NCI-H460 (cell line): ENCODE measurements around the gene AFG3L2. TPM values are rescaled to one million over a fixed set of nuclear protein-coding genes. Genes with fewer than 3 reads are reported as not detected.
"Not testable (repeated sequence)": the region's sequence is repeated elsewhere in the genome, so short reads cannot be mapped to it uniquely, and the experiment has no call there.

Experiments
- DNase-seq: peaks from one replicate; pipeline ENCODE4 v3.0.0-alpha.2; 2016; ENCODE audit warnings: low read depth; ENCODE audit errors: extremely low read depth
- total RNA-seq: library from RNA; depleted of rRNA; stranded (reverse); fragments of >200 nt; shearing (Covaris generic); gene quantifications from 2 replicates; pipeline ENCODE4 v1.2.3, GENCODE V29; 2014

AFG3L2 gene
- total RNA-seq, 1 experiment from 2014 or later: 57.5 TPM

DNA sequence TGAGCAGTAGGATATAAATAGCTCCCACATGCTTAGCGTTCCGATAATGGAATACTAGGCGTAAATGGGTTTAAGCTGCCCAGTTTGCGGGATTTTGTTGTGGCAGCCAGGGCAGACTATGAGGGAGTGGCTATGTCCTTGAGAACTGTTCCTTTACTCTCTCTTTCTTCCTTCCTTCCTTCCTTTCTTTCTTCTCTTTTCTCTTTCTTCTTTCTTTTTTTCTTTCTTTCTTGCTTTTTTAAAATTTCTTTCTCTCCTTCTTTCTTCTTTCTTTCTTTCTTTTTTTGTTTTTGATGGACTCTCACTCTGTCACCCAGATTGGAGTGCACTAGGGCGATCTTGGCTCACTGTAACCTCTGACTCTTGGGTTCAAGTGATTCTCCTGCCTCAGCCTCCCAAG, 21.6 kb upstream of the AFG3L2 start:
- no peak for DNase-seq

GRCh38 chr18:12397793-12398192, 20.8 kb upstream of the AFG3L2 start:
- DNase-seq: no peak

DNA sequence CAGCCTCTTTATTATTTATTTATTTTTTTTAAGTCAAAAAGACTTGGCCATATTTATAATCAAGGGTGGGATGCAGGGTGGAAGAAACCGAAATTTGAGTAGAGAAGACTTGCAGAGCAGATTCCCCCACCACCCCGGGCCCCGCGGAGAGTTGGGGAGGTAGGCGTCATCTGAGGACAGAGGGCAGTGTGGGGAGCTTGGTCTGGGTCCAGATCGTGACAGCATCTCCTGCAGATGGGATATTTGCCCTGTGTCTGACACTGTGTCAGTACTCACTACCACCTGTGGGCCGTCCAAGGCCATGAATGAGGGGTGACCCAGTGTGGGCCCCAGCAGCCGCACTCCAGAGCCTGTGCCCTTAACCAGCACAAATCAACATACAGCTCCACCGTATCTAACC, 20.2 kb upstream of the AFG3L2 start:
- DNase-seq: no peak

GRCh38 chr18:12394428-12394827, 17.4 kb upstream of the AFG3L2 start:
- DNase-seq: no peak

DNA sequence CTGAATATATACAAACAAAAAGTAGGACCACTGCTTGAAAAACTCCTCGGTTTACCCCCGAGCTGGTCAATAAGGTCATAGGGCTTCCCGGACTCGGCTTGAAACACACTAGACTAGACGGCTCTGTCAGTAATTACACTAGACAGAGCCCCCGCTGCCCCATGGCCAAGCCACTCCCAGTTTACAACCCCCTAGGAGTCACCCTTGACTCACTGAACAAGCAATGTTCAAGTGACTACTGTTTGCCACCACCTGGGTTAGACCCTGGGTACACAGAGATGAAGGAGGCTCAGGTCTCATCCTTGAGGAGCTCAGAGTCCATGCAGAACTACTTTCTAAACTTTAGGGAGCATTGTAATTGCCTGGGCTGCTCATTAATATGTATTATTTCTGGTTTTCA, 17.0 kb upstream of the AFG3L2 start:
- DNase-seq: no peak

DNA sequence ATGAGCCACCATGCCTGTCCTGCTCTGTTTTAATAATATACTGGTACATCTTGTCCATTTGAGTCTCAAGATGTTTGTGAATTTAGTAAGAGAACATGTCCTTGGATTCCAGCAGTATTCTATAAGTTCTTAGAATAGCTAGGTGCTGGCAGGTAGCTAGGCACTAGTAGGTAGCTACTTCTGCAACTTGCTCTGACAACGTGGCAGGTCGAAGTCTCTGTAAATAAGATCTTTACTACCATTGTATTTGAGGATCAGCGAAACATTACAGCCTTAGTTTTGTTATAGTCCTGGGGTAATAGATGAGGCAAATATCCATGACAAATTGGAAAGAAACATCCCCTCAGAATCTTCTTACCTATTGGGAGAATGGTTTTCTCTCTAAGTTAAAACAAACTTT, 16.5 kb upstream of the AFG3L2 start:
- no peak for DNase-seq

DNA sequence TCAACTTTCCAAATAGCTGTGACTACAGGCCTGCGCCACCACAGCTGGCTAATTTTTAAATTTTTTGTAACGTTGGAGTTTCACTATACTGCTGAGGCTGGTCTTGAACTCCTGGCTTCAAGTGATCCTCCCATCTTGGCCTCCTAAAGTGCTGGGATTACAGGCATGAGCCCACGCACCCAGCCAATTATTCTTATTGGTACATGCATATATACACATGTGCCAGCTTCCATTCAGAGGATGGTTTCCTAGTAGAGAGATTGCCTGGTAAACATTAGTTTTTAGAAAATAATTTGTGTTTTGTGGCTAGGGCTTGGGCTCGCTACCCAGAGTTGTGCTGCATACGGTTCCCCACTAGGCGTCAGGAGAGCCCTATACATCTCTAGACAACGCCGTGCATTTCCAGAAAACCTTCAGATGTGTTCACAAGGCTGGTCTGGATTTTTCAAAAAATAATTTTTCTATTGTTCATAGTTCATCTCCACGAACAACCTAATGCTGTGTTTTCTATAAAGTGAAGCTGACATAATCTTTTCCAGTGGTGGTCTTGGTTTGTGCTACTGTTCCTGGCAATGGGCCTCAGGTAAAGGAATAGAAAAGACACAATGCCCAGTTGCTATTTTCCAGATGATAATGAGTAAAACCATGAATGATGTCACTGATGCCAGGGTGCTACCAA, 14.6 kb upstream of the AFG3L2 start:
- peak; percentile 62 for DNase-seq

GRCh38 chr18:12388442-12388841, 11.4 kb upstream of the AFG3L2 start:
- no peak for DNase-seq

GRCh38 chr18:12384261-12384660, 7.2 kb upstream of the AFG3L2 start:
- DNase-seq: no peak

DNA sequence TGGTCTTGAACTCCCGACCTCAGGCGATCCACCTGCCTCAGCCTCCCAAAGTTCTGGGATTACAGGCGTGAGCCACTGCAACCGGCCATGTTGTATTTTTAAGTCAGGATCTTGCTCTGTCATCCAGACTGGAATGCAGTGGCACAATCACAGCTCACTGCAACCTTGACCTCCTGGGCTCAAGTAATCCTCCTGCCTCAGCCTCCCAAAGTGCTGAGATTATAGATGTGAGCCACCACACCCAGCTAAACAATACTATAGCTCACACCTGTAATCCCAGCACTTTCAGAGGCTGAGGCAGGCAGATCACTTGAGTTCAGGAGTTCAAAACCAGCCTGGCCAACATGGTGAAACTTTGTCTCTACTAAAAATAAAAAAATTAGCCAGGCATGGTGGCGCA, 6.7 kb upstream of the AFG3L2 start:
- not testable (repeated sequence) for DNase-seq

DNA sequence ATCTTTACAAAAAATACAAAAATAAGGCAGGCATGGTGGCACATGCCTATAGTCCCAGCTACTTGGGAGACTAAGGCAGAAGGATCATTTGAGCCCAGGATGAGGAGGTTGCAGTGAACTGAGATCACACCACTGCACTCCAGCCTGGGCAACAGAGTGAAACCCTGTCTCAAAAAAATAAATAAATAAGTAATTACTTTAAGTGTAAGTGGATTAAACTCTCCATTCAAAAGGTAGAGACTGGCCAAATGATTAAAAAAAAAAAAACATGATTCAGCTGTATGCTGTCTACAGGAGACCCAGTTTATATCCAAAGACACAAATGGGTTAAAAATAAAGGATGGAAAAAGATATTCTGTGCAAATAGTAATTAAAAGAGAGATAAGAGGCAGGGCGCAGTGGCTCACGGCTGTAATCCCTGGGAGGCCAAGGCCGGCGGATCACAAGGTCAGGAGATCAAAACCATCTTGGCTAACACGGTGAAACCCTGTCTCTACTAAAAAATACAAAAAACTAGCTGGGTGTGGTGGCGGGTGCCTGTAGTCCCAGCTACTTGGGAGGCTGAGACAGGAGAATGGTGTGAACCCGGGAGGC, 5.3 kb upstream of the AFG3L2 start:
- not testable (repeated sequence) for DNase-seq

DNA sequence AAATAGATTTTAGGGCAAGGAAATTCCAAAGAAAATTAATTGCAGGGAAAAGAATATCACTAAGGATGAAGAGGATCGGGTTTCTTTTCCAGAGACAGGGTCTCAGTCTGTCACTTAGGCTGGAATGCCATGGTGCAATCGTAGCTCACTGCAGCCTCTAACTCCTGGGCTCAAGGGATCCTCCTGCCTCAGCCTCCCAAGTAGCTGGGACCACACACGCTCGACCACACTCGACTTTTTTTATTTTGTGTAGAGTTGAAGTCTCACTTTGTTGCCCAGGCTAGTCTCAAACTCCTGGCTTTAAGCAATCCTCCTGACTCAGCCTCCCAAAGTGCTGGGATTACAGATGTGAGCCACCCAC, 1.2 kb upstream of the AFG3L2 start:
- not testable (repeated sequence) for DNase-seq

GRCh38 chr18:12377556-12378197, 650 bp upstream of the AFG3L2 start:
- no peak for DNase-seq

- DNase-seq: no peak
These were observed 833 bp downstream of the AFG3L2 start for GRCh38 chr18:12376034-12376753.

GRCh38 chr18:12374401-12374800, 2.6 kb downstream of the AFG3L2 start:
- no peak for DNase-seq

GRCh38 chr18:12373771-12374116, 3.3 kb downstream of the AFG3L2 start:
- DNase-seq: no peak

DNA sequence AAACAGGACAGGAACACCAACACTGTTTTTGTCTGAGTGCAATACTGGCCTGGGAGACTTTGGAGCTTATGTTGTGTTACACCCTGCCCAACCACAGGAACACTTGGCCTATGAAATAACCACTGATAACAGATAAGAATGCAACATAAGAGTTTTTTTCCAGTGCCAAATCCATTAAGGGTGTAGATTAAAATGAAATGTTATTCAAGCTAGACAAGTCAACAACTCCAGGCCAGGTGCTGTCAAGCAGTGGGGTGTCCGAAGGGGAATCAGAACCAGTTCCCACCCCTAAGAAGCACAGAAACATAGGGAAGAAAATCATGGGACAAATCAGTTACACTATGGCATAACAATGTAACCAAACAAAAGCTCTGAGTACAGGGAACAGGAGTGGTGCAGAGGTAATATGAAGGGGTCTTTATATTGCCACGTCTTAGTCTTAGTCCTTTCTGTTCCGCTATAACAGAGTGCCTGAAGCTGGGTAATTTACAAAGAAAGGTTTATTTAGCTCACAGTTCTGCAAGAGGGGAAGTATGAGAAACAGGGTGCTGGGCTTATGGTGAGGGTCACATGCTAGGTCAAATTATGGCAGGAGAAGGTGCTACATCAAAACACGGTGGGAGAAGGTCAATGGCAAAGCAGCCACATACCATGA, 3.8 kb downstream of the AFG3L2 start:
- no peak for DNase-seq

GRCh38 chr18:12372406-12372805, 4.6 kb downstream of the AFG3L2 start:
- DNase-seq: no peak

DNA sequence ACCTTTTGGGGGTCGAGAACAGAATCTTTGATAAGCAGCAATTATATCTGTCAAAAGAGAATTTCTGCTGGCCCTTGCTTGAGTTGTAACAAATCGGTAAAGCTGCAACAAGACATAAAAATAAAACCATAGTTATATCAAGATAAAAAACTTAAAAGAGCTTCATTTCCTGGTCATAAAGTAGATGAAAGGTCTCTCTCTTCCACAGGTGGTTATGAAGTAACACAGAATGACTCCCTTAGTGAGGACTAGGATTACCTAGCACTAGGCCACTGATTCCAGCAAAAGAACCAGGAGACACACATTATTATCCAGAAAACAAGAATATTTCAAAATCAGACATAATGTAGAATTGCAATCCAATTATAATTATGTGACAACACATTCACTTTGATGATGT, 5.4 kb downstream of the AFG3L2 start:
- no peak for DNase-seq

DNA sequence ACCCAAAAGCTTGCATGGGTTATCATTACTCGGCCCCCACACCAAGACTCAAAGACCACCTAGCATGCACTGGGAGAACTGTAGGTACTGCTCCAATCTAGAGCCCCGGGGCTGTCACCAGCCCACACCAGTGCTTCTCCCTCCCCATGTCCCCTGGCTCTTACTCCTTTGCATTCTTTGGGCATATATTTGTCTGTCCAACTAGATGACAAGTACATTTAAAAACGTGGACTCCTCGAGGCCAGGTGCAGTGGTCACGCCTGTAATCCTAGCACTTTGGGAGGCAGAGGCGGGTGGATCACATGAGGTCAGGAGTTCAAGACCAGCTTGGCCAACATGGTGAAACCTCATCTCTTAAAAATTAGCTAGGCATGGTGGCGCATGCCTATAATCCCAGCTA, 7.8 kb downstream of the AFG3L2 start:
- no peak for DNase-seq

GRCh38 chr18:12366784-12367183, 10.2 kb downstream of the AFG3L2 start:
- no peak for DNase-seq
